Spinal cord (tissue), 10 donors: ENCODE measurements around the gene VMP1. TPM values are rescaled to one million over a fixed set of nuclear protein-coding genes. Genes with fewer than 3 reads are reported as not detected.
A peak's percentile ranks its signal among the peaks of the same experiment; 100 is the strongest.
"Not testable (repeated sequence)": the region's sequence is repeated elsewhere in the genome, so short reads cannot be mapped to it uniquely, and the experiment has no call there.

ENCODE experiments used
- DNase-seq, 6 donors: peaks; one replicate each; pipeline versions ENCODE4 v3.0.0 to v3.0.0-alpha.2; 2013 to 2015; ENCODE audit warnings: low spot score in 6 of 6, low read depth in 4 of 6
- H3K27ac ChIP-seq: one replicate; pipeline ENCODE4 v1.5.1; 2013; ENCODE audit warnings: low read depth, low read length, control low read depth
- H3K27me3 ChIP-seq: one replicate; pipeline ENCODE4 v1.6.1; 2013; ENCODE audit warnings: low read length; ENCODE audit not compliant: control insufficient read depth, insufficient read depth
- H3K36me3 ChIP-seq: one replicate; pipeline ENCODE4 v1.6.1; 2013; ENCODE audit warnings: low read length; ENCODE audit not compliant: control insufficient read depth, insufficient read depth
- H3K4me1 ChIP-seq: one replicate; pipeline ENCODE4 v1.6.1; 2013; ENCODE audit warnings: low read length; ENCODE audit not compliant: control insufficient read depth, insufficient read depth
- H3K4me3 ChIP-seq: one replicate; pipeline ENCODE4 v1.5.1; 2013; ENCODE audit warnings: low read depth, low read length, control low read depth
- H3K9me3 ChIP-seq: one replicate; pipeline ENCODE4 v1.6.1; 2013; ENCODE audit warnings: low read length; ENCODE audit not compliant: control insufficient read depth, insufficient read depth
- WGBS: methylation state at CpG from one replicate; pipeline ENCODE4 v1.1.5; 2013; ENCODE audit warnings: missing lambda C conversion rate; ENCODE audit not compliant: insufficient coverage; 5-methylcytosine and 5-hydroxymethylcytosine counted together
- polyA plus RNA-seq, 2 donors: library from polyadenylated mRNA; unstranded; fragments of 120-200 nt; gene quantifications; one replicate each; pipeline ENCODE4 v1.2.1, GENCODE V29; 2013; ENCODE audit not compliant: insufficient read length in 2 of 2
- total RNA-seq, 2 donors: library from RNA; depleted of rRNA in 1 of 2; stranded (reverse); fragments of 120-200 nt in 1 of 2; fragments of >200 nt in 1 of 2; gene quantifications; one replicate each; pipeline versions ENCODE4 v1.2.3 to v1.2.4, GENCODE V29; 2013 to 2014
- donor health status: healthy.

Gene VMP1
- total and polyA plus RNA-seq, 4 donors = 89.4 to 227 (median 95.9) TPM

- Histone ChIP-seq H3K4me3 (peak overlapping the region; percentile 34), H3K27ac (peak overlapping the region; percentile 91), H3K27me3 (no peaks in the 10 kb centered on the region), H3K36me3 (peaks cover 11% of the 10 kb centered on the region), H3K9me3 (no peaks in the 10 kb centered on the region), H3K4me1 (no peaks in the 10 kb centered on the region)
- 25% methylated on average over 4 of the region's 8 CpGs for WGBS
- no peak for DNase-seq
Measured at GRCh38 chr17:59838052-59838916, 130.8 kb downstream of the VMP1 start.

- H3K27ac ChIP-seq = peak overlapping the region; percentile 91
- H3K36me3 ChIP-seq = peaks cover 8% of the 10 kb centered on the region
- WGBS = no CpG with 5 or more reads among the region's 6 CpGs
- no peaks in the 10 kb centered on the region for H3K27me3 ChIP-seq
- no peaks in the 10 kb centered on the region for H3K4me1 ChIP-seq
- peak overlapping the region; percentile 34 for H3K4me3 ChIP-seq
- DNase-seq = no peak
- H3K9me3 ChIP-seq = no peaks in the 10 kb centered on the region
Measured at GRCh38 chr17:59839651-59840328, 132.3 kb downstream of the VMP1 start.

- H3K27me3 ChIP-seq = no peaks in the 10 kb centered on the region
- peaks cover 8% of the 10 kb centered on the region for H3K36me3 ChIP-seq
- H3K4me3 ChIP-seq = peak overlapping the region; percentile 34
- DNase-seq = peak in 1 of 6 donors; percentile 63
- no peaks in the 10 kb centered on the region for H3K9me3 ChIP-seq
- H3K27ac ChIP-seq = peak overlapping the region; percentile 91
- H3K4me1 ChIP-seq = no peaks in the 10 kb centered on the region
- no CpG with 5 or more reads among the region's 4 CpGs for WGBS
Measured at GRCh38 chr17:59840329-59841090, 133.1 kb downstream of the VMP1 start.

GRCh38 chr17:59841091-59841881 lies 133.8 kb downstream of the VMP1 start:
- not testable (repeated sequence) for H3K36me3 ChIP-seq, H3K4me3 ChIP-seq, H3K9me3 ChIP-seq, H3K4me1 ChIP-seq, H3K27me3 ChIP-seq, H3K27ac ChIP-seq, DNase-seq
- 69% methylated on average over 2 of the region's 7 CpGs for WGBS

GRCh38 chr17:59841882-59842263 lies 134.4 kb downstream of the VMP1 start:
- H3K4me3 ChIP-seq, DNase-seq, H3K4me1 ChIP-seq, H3K9me3 ChIP-seq, H3K27me3 ChIP-seq, H3K36me3 ChIP-seq, H3K27ac ChIP-seq: not testable (repeated sequence)
- no CpG with 5 or more reads among the region's 4 CpGs for WGBS

- no peak overlapping the region for H3K27ac ChIP-seq
- no peak overlapping the region for H3K4me3 ChIP-seq
- H3K27me3 ChIP-seq = no peaks in the 10 kb centered on the region
- H3K9me3 ChIP-seq = no peaks in the 10 kb centered on the region
- WGBS = 100% methylated on average over 3 of the region's 13 CpGs
- H3K4me1 ChIP-seq = peaks cover 4% of the 10 kb centered on the region
- no peak for DNase-seq
- H3K36me3 ChIP-seq = peaks cover 8% of the 10 kb centered on the region
Measured at GRCh38 chr17:59842901-59843652, 135.6 kb downstream of the VMP1 start.

GRCh38 chr17:59844884-59845594 lies 137.6 kb downstream of the VMP1 start:
- H3K4me3 ChIP-seq = no peak overlapping the region
- no peak for DNase-seq
- no peaks in the 10 kb centered on the region for H3K27me3 ChIP-seq
- no CpG with 5 or more reads among the region's 3 CpGs for WGBS
- no peaks in the 10 kb centered on the region for H3K9me3 ChIP-seq
- peaks cover 4% of the 10 kb centered on the region for H3K4me1 ChIP-seq
- peaks cover 5% of the 10 kb centered on the region for H3K36me3 ChIP-seq
- no peak overlapping the region for H3K27ac ChIP-seq

GRCh38 chr17:59845595-59846393 lies 138.3 kb downstream of the VMP1 start:
- Histone ChIP-seq H3K9me3 (no peaks in the 10 kb centered on the region), H3K4me1 (peaks cover 4% of the 10 kb centered on the region), H3K36me3 (peaks cover 5% of the 10 kb centered on the region), H3K27ac (peak overlapping the region; percentile 81), H3K4me3 (no peak overlapping the region), H3K27me3 (no peaks in the 10 kb centered on the region)
- WGBS = 100% methylated on average over 2 of the region's 3 CpGs
- DNase-seq = peak in 1 of 6 donors; percentile 74
